Upper lobe of right lung (tissue), 1 donor: ENCODE data around the gene CARM1. TPM values are rescaled to one million over a fixed set of nuclear protein-coding genes. Genes with fewer than 3 reads are reported as not detected.

Experiments used
- ATAC-seq: fragments of 200-7000 bp; cut with Tn5 transposase; one replicate; pipeline ENCODE4 v1.9.1; 2020; ENCODE audit warnings: mild to moderate bottlenecking, moderate library complexity
- DNase-seq: peaks from one replicate; pipeline ENCODE4 v3.0.0-alpha.2; 2020
- H3K27ac ChIP-seq: fragments of 200-600 bp; one replicate; pipeline ENCODE4 v1.8.0; 2022
- H3K27me3 ChIP-seq: fragments of 200-600 bp; one replicate; pipeline ENCODE4 v1.8.0; 2022; ENCODE audit warnings: mild to moderate bottlenecking
- H3K36me3 ChIP-seq: fragments of 200-600 bp; one replicate; pipeline ENCODE4 v1.8.0; 2022
- H3K4me1 ChIP-seq: fragments of 200-600 bp; one replicate; pipeline ENCODE4 v1.8.0; 2022
- H3K4me3 ChIP-seq: fragments of 200-600 bp; one replicate; pipeline ENCODE4 v1.8.0; 2022; ENCODE audit warnings: mild to moderate bottlenecking
- H3K9me3 ChIP-seq: fragments of 200-600 bp; one replicate; pipeline ENCODE4 v1.8.0; 2022
- CTCF ChIP-seq: fragments of 200-600 bp; IDR thresholded peaks from one replicate; pipeline ENCODE4 v1.8.0; 2022; ENCODE audit warnings: antibody characterized with exemption
- intact Hi-C: fragments of 100-400 bp; cut with DNase I; formaldehyde crosslinking; loops from one replicate; pipeline ENCODE4 v1.11.0; 2022
- total RNA-seq: library from RNA; stranded (reverse); fragmentation: NEBNext Ultra II Directional; extraction: Animal tissue kit (Norgen Biotek cat#: 25700); gene quantifications from one replicate; pipeline ENCODE4 v1.2.1, GENCODE V29; 2021
- donor health status: DM: no; HTN: yes; CAD: no; lungs with severe emphysema.

The CARM1 gene
- total RNA-seq, 1 donor from 2014 or later: 25.5 TPM

- H3K4me1 ChIP-seq: no peaks in the 10 kb centered on the region
- intact Hi-C loops: no loop called here
- no peak overlapping the region for H3K4me3 ChIP-seq
- H3K9me3 ChIP-seq: no peaks in the 10 kb centered on the region
- DNase-seq (no peak), ATAC-seq (no peak)
- H3K27me3 ChIP-seq: no peaks in the 10 kb centered on the region
- H3K36me3 ChIP-seq: peaks cover 77% of the 10 kb centered on the region
- TF ChIP-seq CTCF: no peak
- H3K27ac ChIP-seq: no peak overlapping the region
These were observed 47.0 kb downstream of the CARM1 start for GRCh38 chr19:10918359-10918758.

GRCh38 chr19:10919352-10920287 lies 48.3 kb downstream of the CARM1 start:
- Histone ChIP-seq H3K9me3 (no peaks in the 10 kb centered on the region), H3K4me1 (no peaks in the 10 kb centered on the region), H3K27me3 (no peaks in the 10 kb centered on the region), H3K27ac (no peak overlapping the region), H3K4me3 (no peak overlapping the region), H3K36me3 (peaks cover 76% of the 10 kb centered on the region)
- DNase-seq (no peak), ATAC-seq (peak; percentile 51)
- intact Hi-C loops: no loop called here
- no peak for TF ChIP-seq CTCF

- TF ChIP-seq CTCF: no peak
- H3K27ac ChIP-seq: no peak overlapping the region
- H3K36me3 ChIP-seq: peaks cover 78% of the 10 kb centered on the region
These were observed 48.9 kb downstream of the CARM1 start for GRCh38 chr19:10920288-10920655.

GRCh38 chr19:10920781-10921180 lies 49.4 kb downstream of the CARM1 start:
- no peak for TF ChIP-seq CTCF
- Histone ChIP-seq H3K4me1 (no peaks in the 10 kb centered on the region), H3K4me3 (no peak overlapping the region), H3K36me3 (peaks cover 79% of the 10 kb centered on the region), H3K27me3 (no peaks in the 10 kb centered on the region), H3K27ac (no peak overlapping the region), H3K9me3 (no peaks in the 10 kb centered on the region)
- intact Hi-C loops: no loop called here
- ATAC-seq (no peak), DNase-seq (no peak)

More at GRCh38 chr19:10920288-10920655, 48.9 kb downstream of the CARM1 start:
- H3K27me3 ChIP-seq: no peaks in the 10 kb centered on the region
- no peaks in the 10 kb centered on the region for H3K4me1 ChIP-seq
- no peak for ATAC-seq
- no peak for DNase-seq
- H3K9me3 ChIP-seq: no peaks in the 10 kb centered on the region
- intact Hi-C loops: no loop called here
- H3K4me3 ChIP-seq: no peak overlapping the region

GRCh38 chr19:10921199-10921909 lies 50.0 kb downstream of the CARM1 start:
- H3K9me3 ChIP-seq: no peaks in the 10 kb centered on the region
- ATAC-seq (no peak), DNase-seq (no peak)
- no peak overlapping the region for H3K27ac ChIP-seq
- intact Hi-C loops: no loop called here
- no peaks in the 10 kb centered on the region for H3K27me3 ChIP-seq
- H3K36me3 ChIP-seq: peaks cover 73% of the 10 kb centered on the region
- no peak for TF ChIP-seq CTCF
- H3K4me1 ChIP-seq: no peaks in the 10 kb centered on the region
- no peak overlapping the region for H3K4me3 ChIP-seq
